ENCODE data around the gene SETD7. TPM values are rescaled to one million over a fixed set of nuclear protein-coding genes. Genes with fewer than 3 reads are reported as not detected.
A peak's percentile ranks its signal among the peaks of the same experiment; 100 is the strongest.

SETD7 gene
- total and polyA plus RNA-seq, 2 experiments from 2014 or later, result 4.8 to 20.4 TPM

- Histone ChIP-seq H3K27me3 (no peaks in the 10 kb centered on the region), H3K4me3 (no peak overlapping the region), H3K27ac (no peak overlapping the region), H3K36me3 (no peaks in the 10 kb centered on the region), H3K4me1 (ENCODE audit: low read depth) (no peaks in the 10 kb centered on the region), H3K9me3 (ENCODE audit: low read depth) (no peaks in the 10 kb centered on the region)
- DNase-seq (ENCODE audit: low read depth in 1 of 2, low spot score in 1 of 2), result no peak
- TF ChIP-seq CTCF (IDR thresholded peaks at IDR 0.05; ENCODE audit: low read depth, low read length), result no peak
Observed at GRCh38 chr4:139584013-139584412, 28.0 kb upstream of the SETD7 start.

GRCh38 chr4:139582044-139582443, 26.0 kb upstream of the SETD7 start:
- Histone ChIP-seq H3K27ac (no peak overlapping the region), H3K9me3 (ENCODE audit: low read depth) (no peaks in the 10 kb centered on the region), H3K4me1 (ENCODE audit: low read depth) (no peaks in the 10 kb centered on the region), H3K36me3 (no peaks in the 10 kb centered on the region), H3K4me3 (no peak overlapping the region), H3K27me3 (no peaks in the 10 kb centered on the region)
- TF ChIP-seq CTCF (IDR thresholded peaks at IDR 0.05; ENCODE audit: low read depth, low read length), result no peak
- peak in 1 of 2 donors; percentile 23 for DNase-seq (ENCODE audit: low read depth in 1 of 2, low spot score in 1 of 2)

DNA sequence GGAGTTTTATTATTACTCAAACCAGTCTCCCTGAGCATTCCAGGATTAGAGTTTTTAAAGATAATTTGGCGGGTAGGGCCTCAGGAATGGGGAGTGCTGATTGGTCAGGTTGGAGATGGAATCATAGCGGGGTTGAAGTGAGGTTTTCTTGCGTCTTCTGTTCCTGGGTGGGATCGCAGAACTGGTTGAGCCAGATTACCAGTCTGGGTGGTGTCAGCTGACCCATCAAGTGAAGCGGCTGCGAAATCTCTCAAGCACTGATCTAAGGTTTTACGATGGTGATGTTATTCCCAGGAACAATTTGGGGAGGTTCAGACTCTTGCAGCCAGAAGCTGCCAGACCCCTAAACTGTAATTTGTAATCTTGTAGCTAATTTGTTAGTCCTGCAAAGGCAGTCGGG, 25.1 kb upstream of the SETD7 start:
- no peaks in the 10 kb centered on the region for H3K9me3 ChIP-seq (ENCODE audit: low read depth)
- no peaks in the 10 kb centered on the region for H3K27me3 ChIP-seq
- H3K36me3 ChIP-seq, result no peaks in the 10 kb centered on the region
- no peak overlapping the region for H3K4me3 ChIP-seq
- peaks cover 4% of the 10 kb centered on the region for H3K4me1 ChIP-seq (ENCODE audit: low read depth)
- DNase-seq (ENCODE audit: low read depth in 1 of 2, low spot score in 1 of 2), result no peak
- no peak overlapping the region for H3K27ac ChIP-seq
- no peak for TF ChIP-seq CTCF (IDR thresholded peaks at IDR 0.05; ENCODE audit: low read depth, low read length)

- Histone ChIP-seq H3K9me3 (ENCODE audit: low read depth) (no peaks in the 10 kb centered on the region), H3K36me3 (no peaks in the 10 kb centered on the region), H3K4me1 (ENCODE audit: low read depth) (peaks cover 7% of the 10 kb centered on the region), H3K4me3 (no peak overlapping the region), H3K27me3 (no peaks in the 10 kb centered on the region), H3K27ac (peak overlapping the region; percentile 11)
- no peak for TF ChIP-seq CTCF (IDR thresholded peaks at IDR 0.05; ENCODE audit: low read depth, low read length)
- DNase-seq (ENCODE audit: low read depth in 1 of 2, low spot score in 1 of 2), result peak; percentile 32 to 68
Observed at GRCh38 chr4:139576219-139576618, 20.2 kb upstream of the SETD7 start.

GRCh38 chr4:139575072-139575471, 19.1 kb upstream of the SETD7 start:
- DNase-seq (ENCODE audit: low read depth in 1 of 2, low spot score in 1 of 2), result no peak
- H3K27ac ChIP-seq, result no peak overlapping the region

More at GRCh38 chr4:139575072-139575471, 19.1 kb upstream of the SETD7 start:
- H3K4me3 ChIP-seq, result no peak overlapping the region
- no peaks in the 10 kb centered on the region for H3K27me3 ChIP-seq
- H3K4me1 ChIP-seq (ENCODE audit: low read depth), result peaks cover 7% of the 10 kb centered on the region
- no peaks in the 10 kb centered on the region for H3K9me3 ChIP-seq (ENCODE audit: low read depth)
- no peak for TF ChIP-seq CTCF (IDR thresholded peaks at IDR 0.05; ENCODE audit: low read depth, low read length)
- H3K36me3 ChIP-seq, result no peaks in the 10 kb centered on the region

Measured in cardiac muscle cell (in vitro differentiated cells and primary cell).